ENCODE measurements around the gene SPAM1.

The SPAM1 gene

GRCh38 chr7:123918309-123918708 is 6.7 kb upstream of the SPAM1 start:
- H3K4me3 ChIP-seq (ENCODE audit: low read depth, low read length): no peak overlapping the region
- no peak for DNase-seq (ENCODE audit: low read depth)
- no peak for TF ChIP-seq POLR2A (IDR thresholded peaks at IDR 0.05; ENCODE audit: extremely low read depth, insufficient read length)
- TF ChIP-seq, protein P1, sequence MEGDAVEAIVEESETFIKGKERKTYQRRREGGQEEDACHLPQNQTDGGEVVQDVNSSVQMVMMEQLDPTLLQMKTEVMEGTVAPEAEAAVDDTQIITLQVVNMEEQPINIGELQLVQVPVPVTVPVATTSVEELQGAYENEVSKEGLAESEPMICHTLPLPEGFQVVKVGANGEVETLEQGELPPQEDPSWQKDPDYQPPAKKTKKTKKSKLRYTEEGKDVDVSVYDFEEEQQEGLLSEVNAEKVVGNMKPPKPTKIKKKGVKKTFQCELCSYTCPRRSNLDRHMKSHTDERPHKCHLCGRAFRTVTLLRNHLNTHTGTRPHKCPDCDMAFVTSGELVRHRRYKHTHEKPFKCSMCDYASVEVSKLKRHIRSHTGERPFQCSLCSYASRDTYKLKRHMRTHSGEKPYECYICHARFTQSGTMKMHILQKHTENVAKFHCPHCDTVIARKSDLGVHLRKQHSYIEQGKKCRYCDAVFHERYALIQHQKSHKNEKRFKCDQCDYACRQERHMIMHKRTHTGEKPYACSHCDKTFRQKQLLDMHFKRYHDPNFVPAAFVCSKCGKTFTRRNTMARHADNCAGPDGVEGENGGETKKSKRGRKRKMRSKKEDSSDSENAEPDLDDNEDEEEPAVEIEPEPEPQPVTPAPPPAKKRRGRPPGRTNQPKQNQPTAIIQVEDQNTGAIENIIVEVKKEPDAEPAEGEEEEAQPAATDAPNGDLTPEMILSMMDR (IDR thresholded peaks at IDR 0.05; ENCODE audit: low read depth, low read length): no peak
- no peak for TF ChIP-seq MAX (IDR thresholded peaks at IDR 0.05; ENCODE audit: low read depth, low read length)
- no peak for TF ChIP-seq MYC (IDR thresholded peaks at IDR 0.05; ENCODE audit: low read depth, low read length)

- DNase-seq (ENCODE audit: low read depth): no peak
- TF ChIP-seq, protein P1 (IDR thresholded peaks at IDR 0.05; ENCODE audit: low read depth, low read length): no peak
- TF ChIP-seq POLR2A (IDR thresholded peaks at IDR 0.05; ENCODE audit: extremely low read depth, insufficient read length): no peak
- no peak for TF ChIP-seq MAX (IDR thresholded peaks at IDR 0.05; ENCODE audit: low read depth, low read length)
- TF ChIP-seq MYC (IDR thresholded peaks at IDR 0.05; ENCODE audit: low read depth, low read length): no peak
- H3K4me3 ChIP-seq (ENCODE audit: low read depth, low read length): no peak overlapping the region
Observed at GRCh38 chr7:123923599-123923998, 1.4 kb upstream of the SPAM1 start.

DNA sequence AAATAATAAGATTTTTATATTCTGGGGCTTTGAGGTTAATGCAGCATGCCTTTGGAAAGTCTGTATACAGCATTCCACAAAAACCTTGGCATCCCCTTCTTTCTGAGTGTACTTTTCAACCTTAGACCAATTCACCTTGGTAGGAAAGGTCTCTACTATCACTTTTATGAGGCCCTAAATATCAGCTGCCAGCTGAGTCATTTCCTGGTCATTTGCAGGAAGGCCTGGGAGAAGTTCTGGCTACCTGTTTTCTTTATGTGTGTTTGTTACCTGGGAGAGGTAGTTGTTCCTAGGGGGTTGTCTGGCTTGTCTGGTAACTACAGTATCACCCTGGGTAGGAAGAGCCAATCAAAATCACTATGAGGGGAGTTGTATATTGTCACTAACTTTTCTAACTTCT is 4.1 kb downstream of the SPAM1 start:
- TF ChIP-seq, protein P1 (IDR thresholded peaks at IDR 0.05; ENCODE audit: low read depth, low read length): no peak
- no peak for TF ChIP-seq POLR2A (IDR thresholded peaks at IDR 0.05; ENCODE audit: extremely low read depth, insufficient read length)
- no peak overlapping the region for H3K4me3 ChIP-seq (ENCODE audit: low read depth, low read length)
- DNase-seq (ENCODE audit: low read depth): no peak

GRCh38 chr7:123929655-123930054 is 4.6 kb downstream of the SPAM1 start:
- TF ChIP-seq POLR2A (IDR thresholded peaks at IDR 0.05; ENCODE audit: extremely low read depth, insufficient read length): no peak
- TF ChIP-seq, protein P1 (IDR thresholded peaks at IDR 0.05; ENCODE audit: low read depth, low read length): no peak
- TF ChIP-seq MYC (IDR thresholded peaks at IDR 0.05; ENCODE audit: low read depth, low read length): no peak
- TF ChIP-seq MAX (IDR thresholded peaks at IDR 0.05; ENCODE audit: low read depth, low read length): no peak
- DNase-seq (ENCODE audit: low read depth): no peak

GRCh38 chr7:123935436-123936381 is 10.7 kb downstream of the SPAM1 start:
- no peak for DNase-seq (ENCODE audit: low read depth)
- no peak overlapping the region for H3K4me3 ChIP-seq (ENCODE audit: low read depth, low read length)
- TF ChIP-seq MYC (IDR thresholded peaks at IDR 0.05; ENCODE audit: low read depth, low read length) (no peak), POLR2A (IDR thresholded peaks at IDR 0.05; ENCODE audit: extremely low read depth, insufficient read length) (no peak), MAX (IDR thresholded peaks at IDR 0.05; ENCODE audit: low read depth, low read length) (no peak)
- TF ChIP-seq, protein P1 (IDR thresholded peaks at IDR 0.05; ENCODE audit: low read depth, low read length): no peak

More at GRCh38 chr7:123929655-123930054, 4.6 kb downstream of the SPAM1 start:
- H3K4me3 ChIP-seq (ENCODE audit: low read depth, low read length): no peak overlapping the region
